ENCODE results near the gene KRTAP10-7. TPM values are rescaled to one million over a fixed set of nuclear protein-coding genes. Genes with fewer than 3 reads are reported as not detected.

KRTAP10-7 gene
- total RNA-seq, 1 experiment from 2014 or later, result not detected

GRCh38 chr21:44618504-44618903, 18.1 kb downstream of the KRTAP10-7 start:
- Histone ChIP-seq H3K9me3 (ENCODE audit: control insufficient read depth, low read depth, low read length) (peaks cover 4% of the 10 kb centered on the region), H3K9ac (ENCODE audit: extremely low read depth, insufficient read length, low read length) (no peak overlapping the region), H2AFZ (ENCODE audit: low read length) (no peak overlapping the region), H3K4me2 (ENCODE audit: insufficient read depth, insufficient read length, low read length) (no peak overlapping the region), H4K5ac (ENCODE audit: insufficient read length, low read depth, low read length) (no peak overlapping the region), H3K79me2 (ENCODE audit: insufficient read depth, low read length) (no peaks in the 10 kb centered on the region), H3K4ac (ENCODE audit: low read depth, low read length) (no peak overlapping the region), H2BK5ac (ENCODE audit: insufficient read length, low read length) (no peak overlapping the region), H2BK120ac (ENCODE audit: low read depth, low read length, poor library complexity, severe bottlenecking) (no peak overlapping the region), H3K14ac (ENCODE audit: insufficient read depth, low read length) (no peak overlapping the region), H3K23ac (ENCODE audit: insufficient read length, low read depth, low read length) (no peak overlapping the region), H2BK15ac (ENCODE audit: low read depth, low read length) (no peak overlapping the region), H3K79me1 (ENCODE audit: insufficient read depth, low read depth, low read length, poor library complexity, severe bottlenecking) (no peaks in the 10 kb centered on the region), H3K56ac (ENCODE audit: insufficient read length, low read depth, low read length) (no peak overlapping the region), H2AK5ac (ENCODE audit: insufficient read length, low read length) (no peak overlapping the region), H4K8ac (replicated peaks; ENCODE audit: insufficient read length, low read depth, low read length) (no peak overlapping the region), H3K27me3 (ENCODE audit: insufficient read depth, low read length) (no peaks in the 10 kb centered on the region), H3K18ac (ENCODE audit: insufficient read length, low read depth, low read length) (no peak overlapping the region), H4K91ac (ENCODE audit: insufficient read length, low read depth, low read length) (no peak overlapping the region), H3K4me1 (ENCODE audit: insufficient read depth, low read length) (no peaks in the 10 kb centered on the region), H2BK12ac (ENCODE audit: insufficient read length, low read depth, low read length) (no peak overlapping the region), H3K27ac (ENCODE audit: insufficient read length, low read depth, low read length) (no peak overlapping the region), H3T11ph (ENCODE audit: low read length) (no peak overlapping the region), H4K20me1 (ENCODE audit: control insufficient read depth, insufficient read depth, insufficient read length) (no peaks in the 10 kb centered on the region), H3K23me2 (ENCODE audit: insufficient read length, low read depth, low read length, poor library complexity, severe bottlenecking) (no peaks in the 10 kb centered on the region), H2BK20ac (ENCODE audit: low read depth, low read length, poor library complexity, severe bottlenecking) (no peak overlapping the region)
- Mint-ChIP-seq H3K9me3 (peaks cover 33 to 38% of the 10 kb centered on the region in 2 experiments), H3K4me3 (no peak overlapping the region), H3K36me3 (ENCODE audit: insufficient read depth in 1 of 3, low read depth in 3 of 3) (peaks cover 11 to 30% (median 20%) of the 10 kb centered on the region in 3 experiments), H3K4me1 (peaks cover 27% of the 10 kb centered on the region in 2 experiments), H3K27me3 (ENCODE audit: low read depth) (peaks cover 4% of the 10 kb centered on the region), H3K27ac (no peak overlapping the region)
- no CpG with 5 or more reads among the region's 4 CpGs for WGBS (ENCODE audit: extremely low coverage, insufficient read length, low lambda C conversion rate)
- peak; percentile 68 for DNase-seq
- peak; percentile 64 for TF ChIP-seq CTCF (conservative IDR thresholded peaks at IDR 0.05)

Data from H9 (cell line).